Ovary (tissue), 9 donors: Measurements from ENCODE around the gene TECR. TPM values are rescaled to one million over a fixed set of nuclear protein-coding genes. Genes with fewer than 3 reads are reported as not detected.

ENCODE experiments used
- DNase-seq, 5 donors: peaks; one replicate each; pipeline ENCODE4 v3.0.0-alpha.2; 2019 to 2020
- H3K27ac ChIP-seq, 2 donors: fragments of 200-600 bp; one replicate each; pipeline versions ENCODE4 v1.5.1 to v1.8.0; 2019 to 2022
- H3K27me3 ChIP-seq: fragments of 200-600 bp; one replicate; pipeline ENCODE4 v1.8.0; 2022
- H3K36me3 ChIP-seq: fragments of 200-600 bp; sonication (generic); one replicate; pipeline ENCODE4 v1.5.1; 2019
- H3K4me1 ChIP-seq: one replicate; pipeline ENCODE4 v1.8.1; 2013; ENCODE audit warnings: mild to moderate bottlenecking, moderate library complexity; ENCODE audit not compliant: insufficient read depth
- H3K4me3 ChIP-seq: fragments of 200-600 bp; sonication (generic); one replicate; pipeline ENCODE4 v1.5.1; 2017
- H3K9me3 ChIP-seq, 2 donors: fragments of 200-600 bp in 1 of 2; sonication (generic) in 1 of 2; one replicate each; pipeline versions ENCODE4 v1.5.1 to v1.8.1; 2013 to 2019; ENCODE audit warnings: mild to moderate bottlenecking in 1 of 2, moderate library complexity in 1 of 2
- CTCF ChIP-seq, 3 donors: fragments of 450-650 bp in 2 of 3; fragments of 200-600 bp in 1 of 3; IDR thresholded peaks; one replicate each; pipeline versions ENCODE4 v1.5.1 to v1.8.0; 2016 to 2022; ENCODE audit warnings: antibody characterized with exemption in 3 of 3, mild to moderate bottlenecking in 1 of 3
- EP300 ChIP-seq: sonication (generic); formaldehyde crosslinking; IDR thresholded peaks from one replicate; pipeline ENCODE4 v1.6.1; 2017; ENCODE audit warnings: antibody characterized with exemption
- POLR2A ChIP-seq: fragments of 450-650 bp; IDR thresholded peaks from one replicate; pipeline ENCODE4 v1.6.1; 2017; ENCODE audit warnings: antibody characterized with exemption, mild to moderate bottlenecking, moderate library complexity
- WGBS, 3 donors: extraction: QIAGEN DNeasy Blood & Tissue Kit in 1 of 3; methylation state at CpG; one replicate each; pipeline versions ENCODE4 v1.1.5 to v1.1.7; 2013 to 2017; 5-methylcytosine and 5-hydroxymethylcytosine counted together
- intact Hi-C, 4 donors: fragments of 100-400 bp; cut with DNase I; formaldehyde crosslinking; loops; one replicate each; pipeline versions ENCODE4 v1.11.0 to v1.15.1; 2022 to 2023
- polyA plus RNA-seq, 2 donors: library from polyadenylated mRNA; stranded (reverse); fragments of 200-250 nt in 1 of 2; fragments of 350-450 nt in 1 of 2; fragmentation: Illumina TruSeq in 1 of 2; extraction: RNeasy Lipid Tissue Mini Kit (QIAGEN cat#74804) in 1 of 2; gene quantifications; one replicate each; pipeline ENCODE4 v1.2.3, GENCODE V29; 2013 to 2014
- total RNA-seq, 7 donors: library from RNA; depleted of rRNA in 2 of 7; stranded (reverse); fragments of >200 nt in 2 of 7; fragmentation: NEBNext Ultra II Directional in 3 of 7; extraction: Animal tissue kit (Norgen Biotek cat#: 25700) in 3 of 7; gene quantifications; one replicate each; pipeline versions ENCODE4 v1.1.0 to v1.2.4, GENCODE V29; 2016 to 2023
- donor health status: DM: no; HTN: no; CAD: no; lungs with moderate emphysema.
- donor health status: DM: no; HTN: no; CAD: no.
- donor health status: Bipolar disorder and iron deficiency.
- donor health status: DM: yes; HTN: yes; CAD: no.
- donor health status: DM: no; HTN: no; CAD: no.
- donor health status: DM: yes; HTN: yes; CAD: no.

Gene TECR
- total and polyA plus RNA-seq, 9 donors: 22.3 to 115 (median 92.4) TPM

DNA sequence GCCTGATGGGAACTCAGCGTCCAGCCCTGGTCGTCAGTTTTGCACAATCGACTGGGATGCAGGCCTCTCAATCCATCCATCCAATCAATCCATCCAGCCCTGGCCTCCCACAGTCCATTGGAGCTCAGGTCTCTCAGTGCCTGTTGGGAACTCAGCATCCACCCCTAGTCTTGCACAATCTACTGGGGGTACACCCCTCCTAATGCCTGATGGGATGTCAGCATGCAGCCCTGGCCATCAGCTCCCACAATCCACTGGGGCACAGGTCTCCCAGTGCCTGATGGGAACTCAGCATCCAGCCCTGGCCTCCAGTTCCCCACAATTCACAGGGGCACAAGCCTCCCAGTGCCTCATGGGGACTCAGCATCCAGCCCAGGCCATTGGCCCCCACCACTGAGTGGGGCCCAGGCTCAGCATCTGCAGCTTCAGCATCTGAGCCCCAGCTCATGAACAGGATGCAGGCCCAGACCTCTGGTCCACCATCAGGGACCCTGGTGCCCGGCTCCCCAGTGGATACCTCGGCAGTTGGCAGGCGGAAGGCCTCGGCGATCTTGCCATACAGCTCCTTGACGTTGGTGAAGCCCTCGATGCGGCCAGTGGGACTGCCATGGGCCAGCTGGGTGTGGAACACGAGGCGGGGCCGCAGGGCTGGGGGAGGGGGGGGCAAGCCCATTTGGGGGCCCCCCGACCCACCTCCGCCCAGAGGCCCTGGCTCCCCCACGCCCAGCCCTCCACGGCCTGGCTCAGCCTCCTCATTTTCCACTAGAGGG, 47.0 kb upstream of the TECR start:
- Histone ChIP-seq H3K9me3 (no peaks in the 10 kb centered on the region), H3K27ac (no peak overlapping the region), H3K27me3 (no peaks in the 10 kb centered on the region), H3K4me1 (no peaks in the 10 kb centered on the region), H3K4me3 (no peak overlapping the region), H3K36me3 (no peaks in the 10 kb centered on the region)
- intact Hi-C loops: loop anchor here in 1 of 4 donors (10.0 kb wide), 1 partner anchor 338 kb away; no protein-coding TSS in a partner anchor
- no peak for DNase-seq
- 89 to 92% (median 90%) methylated on average over 8 to 18 of the region's 18 CpGs for WGBS, 3 donors
- no peak for TF ChIP-seq CTCF (IDR thresholded peaks at IDR 0.05)

- H3K27me3 ChIP-seq: no peaks in the 10 kb centered on the region
- intact Hi-C loops: loop anchor here in 1 of 4 donors (10.0 kb wide), 1 partner anchor 343 kb away; no protein-coding TSS in a partner anchor
- no peaks in the 10 kb centered on the region for H3K4me1 ChIP-seq
- no peak overlapping the region for H3K4me3 ChIP-seq
- 93 to 94% (median 94%) methylated on average over 16 of the region's 16 CpGs for WGBS, 3 donors
- DNase-seq: no peak
- no peaks in the 10 kb centered on the region for H3K36me3 ChIP-seq
- TF ChIP-seq POLR2A: no peak
- no peak for TF ChIP-seq CTCF (IDR thresholded peaks at IDR 0.05)
- no peak for TF ChIP-seq EP300
- H3K9me3 ChIP-seq: no peaks in the 10 kb centered on the region
- no peak overlapping the region for H3K27ac ChIP-seq
Measured at GRCh38 chr19:14487370-14488125, 41.8 kb upstream of the TECR start.

DNA sequence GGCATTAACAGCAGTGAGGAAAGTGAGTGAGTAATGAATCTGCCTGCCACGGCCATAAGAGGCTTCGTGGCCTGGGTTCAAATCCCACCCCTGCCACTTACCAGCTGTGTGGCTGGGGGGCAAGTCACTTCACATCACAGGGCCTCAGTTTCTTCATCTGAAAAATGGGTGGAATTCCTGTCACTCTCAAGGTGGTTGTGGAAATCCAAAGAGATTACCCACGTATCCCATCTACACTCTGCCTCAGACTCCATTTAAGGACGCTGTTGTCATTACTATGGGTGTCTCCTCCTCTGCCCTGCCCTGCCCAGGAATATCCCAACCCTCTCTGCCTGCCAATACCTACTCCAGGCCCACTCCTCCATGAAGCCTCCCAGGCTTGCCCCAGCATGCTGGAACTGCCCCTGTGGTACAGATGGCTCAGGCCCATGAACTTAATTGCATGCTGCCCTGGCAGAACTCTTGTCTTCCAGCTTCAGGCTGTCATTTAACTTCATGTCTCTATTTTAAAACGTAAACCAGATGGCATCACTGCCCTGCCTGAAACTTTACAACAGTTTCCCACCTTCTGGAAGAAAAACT, 36.5 kb upstream of the TECR start:
- Histone ChIP-seq H3K27ac (no peak overlapping the region), H3K27me3 (no peaks in the 10 kb centered on the region), H3K4me3 (no peak overlapping the region), H3K36me3 (no peaks in the 10 kb centered on the region), H3K9me3 (no peaks in the 10 kb centered on the region), H3K4me1 (no peaks in the 10 kb centered on the region)
- WGBS, 3 donors: 89 to 93% (median 89%) methylated on average over 5 of the region's 5 CpGs
- intact Hi-C loops: no loop called here
- DNase-seq: no peak
- no peak for TF ChIP-seq CTCF (IDR thresholded peaks at IDR 0.05)
- no peak for TF ChIP-seq POLR2A
- TF ChIP-seq EP300: no peak

- H3K27me3 ChIP-seq: no peaks in the 10 kb centered on the region
- H3K36me3 ChIP-seq: no peaks in the 10 kb centered on the region
- no peak for DNase-seq
- TF ChIP-seq EP300: no peak
- TF ChIP-seq CTCF (IDR thresholded peaks at IDR 0.05): no peak
- TF ChIP-seq POLR2A: no peak
- H3K9me3 ChIP-seq: no peaks in the 10 kb centered on the region
- H3K4me1 ChIP-seq: no peaks in the 10 kb centered on the region
- H3K4me3 ChIP-seq: no peak overlapping the region
- 85 to 90% (median 89%) methylated on average over 4 of the region's 4 CpGs for WGBS, 3 donors
- H3K27ac ChIP-seq: no peak overlapping the region
- intact Hi-C loops: no loop called here
Measured at GRCh38 chr19:14494411-14494810, 35.0 kb upstream of the TECR start.
